ENCODE measurements around the gene MYH3. TPM values are rescaled to one million over a fixed set of nuclear protein-coding genes. Genes with fewer than 3 reads are reported as not detected.

MYH3 gene
- total RNA-seq, 2 experiments from 2014 or later, result 2.3 to 3.2 TPM

DNA sequence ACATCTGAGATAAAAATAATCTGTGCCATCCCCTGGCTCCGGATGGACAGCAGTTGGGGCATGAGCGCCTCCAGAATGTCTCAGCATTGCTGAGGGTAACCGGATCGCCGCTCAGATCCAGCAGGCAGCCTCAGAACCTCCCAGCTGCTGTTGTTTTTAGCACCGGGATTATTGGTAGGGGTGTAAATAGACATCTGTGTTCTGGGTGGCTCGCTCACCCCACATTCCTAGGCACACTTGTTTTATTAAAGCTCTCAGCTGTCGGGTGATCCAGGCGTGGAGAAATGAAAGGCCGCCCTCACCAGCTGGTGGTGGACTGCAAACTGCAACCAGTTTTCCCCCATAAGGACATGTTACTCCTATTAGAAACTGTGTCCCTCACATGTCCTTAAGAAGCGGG, 32.1 kb downstream of the MYH3 start:
- Mint-ChIP-seq H3K9me3 (ENCODE audit: insufficient read depth) (no peaks in the 10 kb centered on the region), H3K27ac (no peak overlapping the region), H3K4me1 (ENCODE audit: low read depth) (no peaks in the 10 kb centered on the region), H3K27me3 (ENCODE audit: low read depth) (no peaks in the 10 kb centered on the region), H3K36me3 (ENCODE audit: low read depth) (peaks cover 2% of the 10 kb centered on the region), H3K4me3 (no peak overlapping the region)
- ChIA-PET CTCF (no interaction called here), POLR2A (no interaction called here)
- DNase-seq (no peak), ATAC-seq (no peak)

DNA sequence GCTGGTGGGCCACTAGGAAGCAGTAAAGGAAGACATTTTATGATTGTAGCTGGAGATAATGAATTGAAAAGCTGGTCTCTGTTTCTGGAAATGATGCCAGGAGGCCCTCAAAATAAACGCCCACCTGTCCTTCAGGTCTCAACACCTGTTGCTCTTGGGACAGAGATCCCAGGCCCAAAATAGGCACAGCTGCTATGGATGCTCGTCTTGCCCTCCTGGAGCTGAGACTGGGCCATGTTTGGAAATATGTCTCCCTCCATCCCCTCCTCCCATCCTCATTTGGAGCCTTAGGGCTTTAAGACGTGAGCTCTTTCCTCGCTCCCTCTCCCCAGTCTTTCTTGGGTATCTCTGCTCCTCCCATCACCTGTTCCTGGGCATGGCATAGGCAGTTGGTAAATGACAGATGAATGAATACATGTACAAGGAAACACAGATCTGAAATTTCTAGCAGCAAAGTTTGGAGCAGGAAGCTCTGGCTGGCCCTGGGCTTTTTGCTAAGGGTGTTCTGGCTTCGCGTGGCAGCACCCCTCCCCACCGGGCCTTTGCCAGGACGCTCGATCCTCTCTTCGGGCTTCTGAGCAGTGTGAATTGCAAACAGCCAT, 33.3 kb downstream of the MYH3 start:
- ATAC-seq (no peak), DNase-seq (no peak)
- Mint-ChIP-seq H3K4me3 (no peak overlapping the region), H3K27ac (no peak overlapping the region), H3K9me3 (ENCODE audit: insufficient read depth) (no peaks in the 10 kb centered on the region), H3K36me3 (ENCODE audit: low read depth) (no peaks in the 10 kb centered on the region), H3K27me3 (ENCODE audit: low read depth) (no peaks in the 10 kb centered on the region), H3K4me1 (ENCODE audit: low read depth) (no peaks in the 10 kb centered on the region)
- ChIA-PET CTCF (no interaction called here), POLR2A (no interaction called here)

DNA sequence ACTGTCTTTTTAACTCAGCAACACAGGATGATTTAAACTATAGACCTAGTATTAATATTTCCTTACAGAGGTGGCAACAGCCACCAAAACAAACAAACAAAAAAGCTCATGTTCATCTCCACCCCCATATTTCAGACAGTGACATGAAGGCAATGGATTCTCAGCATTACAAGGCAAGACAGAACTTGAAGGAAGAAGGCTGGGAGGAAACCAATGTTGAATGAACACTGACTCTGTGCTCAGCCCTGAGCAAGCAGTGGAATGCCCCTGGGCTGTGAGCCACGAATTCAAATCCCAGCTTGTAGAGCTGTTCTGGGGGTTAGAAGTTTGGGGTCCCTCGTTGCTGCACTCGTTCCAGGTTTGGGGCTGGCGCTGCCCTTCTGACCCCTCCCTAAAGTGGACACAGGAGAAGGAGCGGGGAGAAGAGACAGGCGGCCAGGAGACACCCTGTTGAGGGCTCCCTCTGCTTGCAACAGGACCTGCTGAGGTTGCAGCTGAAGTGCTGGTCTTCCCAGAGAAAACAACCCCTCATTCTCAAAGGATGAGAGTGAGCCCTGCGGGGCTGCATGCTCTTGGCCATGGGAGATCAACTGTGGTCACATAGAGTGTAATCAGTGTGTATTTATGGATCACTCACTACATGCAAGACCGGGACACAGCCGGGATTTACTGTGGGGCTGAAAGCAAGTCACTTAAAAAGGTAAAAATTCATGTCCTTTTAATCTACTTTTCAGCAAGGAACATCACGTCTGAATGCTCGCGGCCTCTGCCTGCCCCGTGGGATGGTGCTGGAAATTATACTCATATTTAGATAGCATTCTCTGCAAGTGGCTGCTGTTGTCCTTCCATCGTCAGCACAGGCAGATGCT, 34.3 kb downstream of the MYH3 start:
- ATAC-seq, result no peak
- Mint-ChIP-seq H3K27ac (no peak overlapping the region), H3K4me1 (ENCODE audit: low read depth) (no peaks in the 10 kb centered on the region), H3K4me3 (no peak overlapping the region), H3K27me3 (ENCODE audit: low read depth) (no peaks in the 10 kb centered on the region), H3K36me3 (ENCODE audit: low read depth) (no peaks in the 10 kb centered on the region), H3K9me3 (ENCODE audit: insufficient read depth) (no peaks in the 10 kb centered on the region)
- CTCF ChIA-PET, result interaction anchor here (1.7 kb wide), 1 partner anchor 24 kb away, joined by 5 read pairs; no protein-coding TSS in a partner anchor
- no peak for DNase-seq
- POLR2A ChIA-PET, result no interaction called here

DNA sequence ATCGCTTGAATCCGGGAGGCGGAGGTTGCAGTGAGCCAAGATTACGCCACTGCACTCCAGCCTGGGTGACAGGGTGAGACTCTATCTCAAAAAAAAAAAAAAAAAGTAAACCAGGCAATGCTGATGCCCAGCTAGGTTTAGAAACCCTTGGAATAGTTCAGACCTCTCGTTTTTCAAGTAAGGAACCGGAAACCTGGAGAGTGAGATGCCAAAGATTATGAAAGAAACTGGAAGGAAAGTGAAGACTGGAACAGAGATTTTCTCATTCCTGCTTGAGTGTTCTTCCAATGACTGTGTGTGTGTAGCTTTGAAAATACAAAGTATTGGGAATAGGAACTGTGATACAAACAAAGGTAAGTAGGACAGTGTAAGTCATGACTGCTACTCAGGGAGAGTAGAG, 35.7 kb downstream of the MYH3 start:
- ChIA-PET POLR2A (no interaction called here), CTCF (interaction anchor here (0.6 to 5.5 kb wide), 2 partner anchors 9 kb away, joined by 3 to 80 read pairs; no protein-coding TSS in a partner anchor)
- H3K27me3 Mint-ChIP-seq (ENCODE audit: low read depth), result no peaks in the 10 kb centered on the region
- no peaks in the 10 kb centered on the region for H3K9me3 Mint-ChIP-seq (ENCODE audit: insufficient read depth)
- ATAC-seq (no peak), DNase-seq (no peak)
- H3K4me1 Mint-ChIP-seq (ENCODE audit: low read depth), result no peaks in the 10 kb centered on the region
- H3K27ac Mint-ChIP-seq, result no peak overlapping the region
- H3K36me3 Mint-ChIP-seq (ENCODE audit: low read depth), result no peaks in the 10 kb centered on the region
- H3K4me3 Mint-ChIP-seq, result no peak overlapping the region

DNA sequence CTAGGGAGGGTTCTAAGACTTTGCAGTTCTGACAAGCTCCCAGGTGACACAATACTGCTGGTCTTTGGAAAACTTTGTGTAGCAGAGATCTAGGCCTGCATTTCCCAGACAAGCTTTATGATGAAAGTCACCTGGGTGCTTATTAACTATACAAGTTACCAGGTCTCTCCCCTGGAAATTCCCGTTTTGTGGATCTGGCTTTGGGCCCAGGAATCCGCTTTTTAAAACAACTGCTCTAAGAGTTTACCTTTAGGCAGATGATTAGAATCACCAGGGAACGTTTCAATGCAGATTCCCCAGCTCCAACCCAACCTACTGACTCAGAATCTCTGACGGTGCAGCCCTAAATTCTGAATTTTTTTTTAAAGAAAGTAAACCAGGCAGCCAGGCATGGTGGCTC, 36.3 kb downstream of the MYH3 start:
- Mint-ChIP-seq H3K4me1 (ENCODE audit: low read depth) (no peaks in the 10 kb centered on the region), H3K4me3 (no peak overlapping the region), H3K27ac (no peak overlapping the region), H3K27me3 (ENCODE audit: low read depth) (no peaks in the 10 kb centered on the region), H3K36me3 (ENCODE audit: low read depth) (no peaks in the 10 kb centered on the region), H3K9me3 (ENCODE audit: insufficient read depth) (no peaks in the 10 kb centered on the region)
- ATAC-seq (no peak), DNase-seq (no peak)
- ChIA-PET POLR2A (interaction anchor here (0.6 kb wide), 1 partner anchor 94 kb away, joined by 3 read pairs; no protein-coding TSS in a partner anchor), CTCF (interaction anchor here (0.6 to 6.8 kb wide), 3 partner anchors 8 to 292 kb away, joined by 3 to 80 read pairs (median 67); no protein-coding TSS in a partner anchor)

DNA sequence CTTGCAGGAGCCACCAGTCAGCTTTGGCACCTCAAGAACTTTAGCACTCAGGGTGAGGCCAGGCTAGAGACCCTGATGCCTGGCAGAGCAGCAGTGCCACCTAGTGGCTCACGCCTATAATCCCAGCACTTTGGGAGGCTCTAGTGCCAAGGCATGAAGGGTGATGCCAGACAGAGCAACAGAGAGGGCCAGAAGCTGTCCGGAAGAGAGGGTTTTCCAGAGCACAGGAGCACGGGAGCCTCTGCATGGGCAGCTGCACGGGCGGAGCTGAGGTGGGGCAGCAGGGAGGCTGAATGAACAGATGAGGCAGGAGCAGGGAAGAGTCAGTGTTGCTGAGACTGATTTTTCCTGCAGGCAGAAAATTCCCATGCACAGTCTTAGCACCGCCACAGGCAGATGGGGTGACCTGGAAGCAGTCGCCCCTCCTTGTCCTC, 38.9 kb downstream of the MYH3 start:
- no peak overlapping the region for H3K4me3 Mint-ChIP-seq
- ChIA-PET POLR2A (no interaction called here), CTCF (interaction anchor here (1.0 to 6.8 kb wide), 19 partner anchors 10 to 693 kb away, joined by 3 to 80 read pairs (median 7); no protein-coding TSS in a partner anchor)
- no peaks in the 10 kb centered on the region for H3K4me1 Mint-ChIP-seq (ENCODE audit: low read depth)
- ATAC-seq (peak; percentile 83), DNase-seq (peak; percentile 72)
- H3K27ac Mint-ChIP-seq, result no peak overlapping the region
- H3K36me3 Mint-ChIP-seq (ENCODE audit: low read depth), result no peaks in the 10 kb centered on the region
- H3K9me3 Mint-ChIP-seq (ENCODE audit: insufficient read depth), result no peaks in the 10 kb centered on the region
- no peaks in the 10 kb centered on the region for H3K27me3 Mint-ChIP-seq (ENCODE audit: low read depth)

DNA sequence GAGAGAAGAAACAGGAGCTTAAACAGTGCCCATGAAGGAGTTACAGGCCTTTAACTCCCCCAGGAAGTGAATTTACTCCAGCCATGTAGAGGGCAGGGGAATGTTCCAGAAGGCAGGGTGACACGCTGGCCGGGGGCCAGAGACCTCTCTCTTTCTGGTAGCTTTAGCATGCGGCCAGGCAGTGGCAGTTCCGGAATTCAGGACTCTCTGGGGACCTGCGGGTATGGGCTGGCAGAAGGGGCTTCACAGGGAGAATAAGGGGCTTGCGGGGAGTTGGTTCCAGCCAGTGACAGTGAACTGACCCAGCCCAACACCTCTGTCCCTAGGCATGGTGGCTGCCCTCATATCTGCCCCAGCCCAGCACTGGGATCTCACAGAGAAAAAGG, 40.0 kb downstream of the MYH3 start:
- no peaks in the 10 kb centered on the region for H3K9me3 Mint-ChIP-seq (ENCODE audit: insufficient read depth)
- H3K27me3 Mint-ChIP-seq (ENCODE audit: low read depth), result no peaks in the 10 kb centered on the region
- POLR2A ChIA-PET, result no interaction called here
- ATAC-seq, result no peak
- no peak for DNase-seq
- no peaks in the 10 kb centered on the region for H3K4me1 Mint-ChIP-seq (ENCODE audit: low read depth)
- H3K36me3 Mint-ChIP-seq (ENCODE audit: low read depth), result no peaks in the 10 kb centered on the region
- H3K27ac Mint-ChIP-seq, result no peak overlapping the region
- H3K4me3 Mint-ChIP-seq, result no peak overlapping the region
- CTCF ChIA-PET, result interaction anchor here (0.7 to 6.8 kb wide), 34 partner anchors 9 to 692 kb away, joined by 3 to 80 read pairs (median 4); no protein-coding TSS in a partner anchor

DNA sequence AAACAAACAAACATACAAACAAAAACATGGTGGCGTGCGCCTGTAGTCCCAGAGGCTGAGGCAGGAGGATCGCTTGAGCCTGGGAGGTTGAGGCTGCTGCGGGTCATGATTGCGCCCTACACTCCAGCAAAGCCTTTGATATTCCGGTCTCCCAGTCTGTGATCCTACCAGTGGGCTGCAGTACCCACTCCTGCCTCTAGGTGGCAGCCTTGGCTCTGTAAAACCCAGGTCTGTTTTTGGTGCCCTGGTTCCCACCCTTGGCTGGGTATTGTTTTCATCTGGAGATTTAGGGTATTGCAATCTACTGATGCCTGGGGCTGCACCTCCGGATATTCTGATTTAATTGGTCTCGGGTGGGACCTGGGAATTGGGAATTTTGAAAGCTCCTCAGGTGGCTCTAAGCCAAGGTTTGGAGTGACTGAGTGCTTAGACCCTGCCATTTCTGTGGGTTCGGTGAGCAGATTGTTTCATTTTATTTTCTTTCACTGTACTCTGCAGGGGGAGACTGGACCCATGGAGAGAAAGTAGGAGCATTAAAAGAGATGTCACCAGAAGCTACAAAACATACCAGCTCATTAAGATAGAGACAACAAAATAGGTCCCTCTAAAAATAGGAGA, 40.5 kb downstream of the MYH3 start:
- no peaks in the 10 kb centered on the region for H3K9me3 Mint-ChIP-seq (ENCODE audit: insufficient read depth)
- H3K27ac Mint-ChIP-seq, result no peak overlapping the region
- H3K4me1 Mint-ChIP-seq (ENCODE audit: low read depth), result no peaks in the 10 kb centered on the region
- peak; percentile 78 for DNase-seq
- H3K27me3 Mint-ChIP-seq (ENCODE audit: low read depth), result no peaks in the 10 kb centered on the region
- no peaks in the 10 kb centered on the region for H3K36me3 Mint-ChIP-seq (ENCODE audit: low read depth)
- POLR2A ChIA-PET, result no interaction called here
- CTCF ChIA-PET, result interaction anchor here (0.9 to 6.8 kb wide), 29 partner anchors 8 to 692 kb away, joined by 3 to 80 read pairs (median 4); no protein-coding TSS in a partner anchor
- no peak overlapping the region for H3K4me3 Mint-ChIP-seq
- peak; percentile 80 for ATAC-seq

DNA sequence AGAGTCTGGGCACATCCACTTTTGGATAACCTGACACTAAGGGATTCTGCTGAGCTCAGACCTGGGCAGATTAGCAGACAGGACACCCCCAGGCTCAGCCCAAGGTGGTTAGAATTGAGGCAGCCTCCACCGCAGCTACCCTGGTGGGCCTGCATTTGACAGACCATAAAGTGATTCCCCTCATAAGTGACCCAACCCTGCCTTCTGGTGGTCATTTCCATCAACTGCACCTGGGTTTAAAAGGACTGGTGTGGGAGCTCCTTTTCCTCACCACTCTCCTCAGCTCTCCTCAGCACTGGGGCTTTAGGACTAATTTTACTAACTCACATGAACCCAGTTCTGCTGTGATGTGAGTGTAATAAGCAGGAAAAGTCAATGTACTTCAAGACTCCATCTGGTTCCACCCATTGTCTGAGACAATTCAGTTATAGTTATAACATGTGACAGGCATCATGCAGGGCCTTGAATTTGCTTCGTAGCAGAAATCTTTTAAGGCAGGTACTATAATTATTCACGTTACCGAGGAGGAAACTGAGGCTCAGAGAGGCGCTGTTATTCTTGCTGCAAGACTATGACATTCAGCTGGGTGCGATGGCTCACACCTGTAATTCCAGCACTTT, 42.5 kb downstream of the MYH3 start:
- Mint-ChIP-seq H3K4me3 (no peak overlapping the region), H3K4me1 (ENCODE audit: low read depth) (no peaks in the 10 kb centered on the region), H3K27me3 (ENCODE audit: low read depth) (no peaks in the 10 kb centered on the region), H3K9me3 (ENCODE audit: insufficient read depth) (no peaks in the 10 kb centered on the region), H3K36me3 (ENCODE audit: low read depth) (no peaks in the 10 kb centered on the region), H3K27ac (no peak overlapping the region)
- DNase-seq (peak; percentile 44), ATAC-seq (no peak)
- POLR2A ChIA-PET, result no interaction called here
- CTCF ChIA-PET, result interaction anchor here (1.0 to 6.8 kb wide), 15 partner anchors 11 to 690 kb away, joined by 3 to 67 read pairs (median 6); no protein-coding TSS in a partner anchor

DNA sequence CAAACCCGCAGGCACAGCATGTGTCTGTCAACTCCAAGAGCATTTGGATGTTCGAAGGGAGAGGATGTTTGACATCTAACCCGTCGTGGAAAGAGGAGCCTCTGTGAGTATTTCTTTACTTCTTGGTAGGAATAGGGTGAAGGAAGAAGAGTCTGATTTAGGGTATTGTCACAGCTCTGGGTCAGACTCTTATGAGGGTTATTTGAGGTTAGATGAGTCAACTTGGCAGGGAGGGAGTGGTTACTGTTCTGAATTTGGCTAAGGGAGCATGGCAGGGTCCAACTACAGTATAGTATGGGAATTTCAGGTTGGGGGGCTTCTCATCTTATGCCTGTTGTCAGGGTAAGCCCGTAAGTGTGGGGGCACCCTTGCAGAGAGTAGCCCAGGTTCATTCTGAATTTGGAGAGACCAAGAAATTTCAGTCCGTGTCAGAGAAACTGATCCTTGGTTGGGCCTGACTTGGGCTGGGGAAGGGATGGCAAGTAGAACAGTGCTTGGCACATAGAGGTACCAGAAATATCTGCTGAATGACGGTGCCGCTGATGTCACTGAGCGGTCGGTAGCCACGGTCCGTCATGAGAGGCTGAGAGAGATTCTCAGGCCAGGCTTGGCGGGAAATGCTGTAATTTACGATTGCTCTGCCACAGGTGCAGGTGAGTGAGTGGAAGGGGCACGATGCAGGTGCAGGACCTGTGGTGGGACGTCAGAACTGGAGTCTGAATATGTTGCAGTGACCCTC, 43.2 kb downstream of the MYH3 start:
- POLR2A ChIA-PET, result no interaction called here
- CTCF ChIA-PET, result interaction anchor here (1.0 to 6.8 kb wide), 13 partner anchors 12 to 689 kb away, joined by 3 to 67 read pairs (median 6); no protein-coding TSS in a partner anchor
- Mint-ChIP-seq H3K27me3 (ENCODE audit: low read depth) (no peaks in the 10 kb centered on the region), H3K4me1 (ENCODE audit: low read depth) (no peaks in the 10 kb centered on the region), H3K4me3 (no peak overlapping the region), H3K9me3 (ENCODE audit: insufficient read depth) (no peaks in the 10 kb centered on the region), H3K27ac (no peak overlapping the region), H3K36me3 (ENCODE audit: low read depth) (no peaks in the 10 kb centered on the region)
- DNase-seq (no peak), ATAC-seq (no peak)
